ENCODE measurements around the gene CCNC.
"Not testable (repeated sequence)": the region's sequence is repeated elsewhere in the genome, so short reads cannot be mapped to it uniquely, and the experiment has no call there.

CCNC gene

DNA sequence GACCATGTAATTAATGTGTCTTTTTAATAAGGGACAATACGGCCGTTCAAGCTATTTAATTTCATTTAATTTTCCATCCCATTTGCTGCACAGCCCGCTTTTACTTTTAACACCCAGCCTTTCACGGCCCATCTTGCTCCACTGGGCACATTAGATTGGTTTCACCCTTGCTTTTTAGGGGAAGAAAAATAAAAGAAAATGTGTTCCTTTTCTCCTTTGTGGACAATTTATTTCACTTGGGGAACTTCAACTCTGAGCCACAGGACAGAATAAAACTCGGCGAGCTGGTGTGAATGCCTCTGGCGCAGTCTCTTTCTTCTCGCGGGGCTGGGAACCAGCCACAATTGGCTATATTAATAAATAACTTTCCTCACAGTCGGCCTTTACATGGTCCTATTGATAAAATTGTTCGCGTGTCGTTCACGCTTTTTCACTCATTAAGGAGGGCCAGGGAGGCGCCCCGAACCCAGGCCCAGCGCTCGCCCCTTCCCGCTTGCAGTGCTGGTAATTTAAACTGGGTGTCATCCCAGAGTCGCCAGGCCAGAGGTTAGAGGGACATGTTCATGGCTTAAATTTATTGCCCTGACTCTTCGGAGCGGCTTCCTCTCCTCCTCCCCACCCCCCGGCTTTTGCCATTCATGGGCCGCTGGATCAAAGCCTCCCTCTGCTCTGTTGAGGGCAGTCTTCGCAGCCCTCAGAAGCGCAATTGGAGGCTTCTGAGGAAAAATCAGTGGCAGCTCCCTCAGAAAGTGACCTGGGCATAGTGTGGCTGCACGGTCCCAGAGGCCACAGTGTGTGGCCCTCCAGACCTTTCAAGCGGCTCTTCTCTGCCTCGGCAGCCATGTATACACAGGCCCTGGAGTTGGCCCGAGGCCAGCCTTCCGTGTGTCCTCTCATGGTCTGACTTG is 36.0 kb upstream of the CCNC start:
- Histone ChIP-seq H3K36me3 (no peaks in the 10 kb centered on the region), H3K27me3 (peaks cover 100% of the 10 kb centered on the region), H3K27ac (no peak overlapping the region), H3K4me3 (ENCODE audit: low read depth in 1 of 2, low read length in 1 of 2) (no peak overlapping the region), H3K4me1 (ENCODE audit: control insufficient read depth in 1 of 2, insufficient read depth in 1 of 2, low read depth in 1 of 2, low read length in 1 of 2) (peaks cover 15% of the 10 kb centered on the region in 2 experiments), H3K9me3 (no peaks in the 10 kb centered on the region)
- no peak for TF ChIP-seq CTCF (IDR thresholded peaks at IDR 0.05)

GRCh38 chr6:99603421-99604165 is 35.1 kb upstream of the CCNC start:
- TF ChIP-seq CTCF (IDR thresholded peaks at IDR 0.05): no peak
- H3K4me3 ChIP-seq (ENCODE audit: low read depth in 1 of 2, low read length in 1 of 2): no peak overlapping the region
- peaks cover 100% of the 10 kb centered on the region for H3K27me3 ChIP-seq
- H3K4me1 ChIP-seq (ENCODE audit: control insufficient read depth in 1 of 2, insufficient read depth in 1 of 2, low read depth in 1 of 2, low read length in 1 of 2): peaks cover 15% of the 10 kb centered on the region in 2 experiments
- H3K27ac ChIP-seq: no peak overlapping the region
- no peaks in the 10 kb centered on the region for H3K36me3 ChIP-seq
- H3K9me3 ChIP-seq: no peaks in the 10 kb centered on the region

DNA sequence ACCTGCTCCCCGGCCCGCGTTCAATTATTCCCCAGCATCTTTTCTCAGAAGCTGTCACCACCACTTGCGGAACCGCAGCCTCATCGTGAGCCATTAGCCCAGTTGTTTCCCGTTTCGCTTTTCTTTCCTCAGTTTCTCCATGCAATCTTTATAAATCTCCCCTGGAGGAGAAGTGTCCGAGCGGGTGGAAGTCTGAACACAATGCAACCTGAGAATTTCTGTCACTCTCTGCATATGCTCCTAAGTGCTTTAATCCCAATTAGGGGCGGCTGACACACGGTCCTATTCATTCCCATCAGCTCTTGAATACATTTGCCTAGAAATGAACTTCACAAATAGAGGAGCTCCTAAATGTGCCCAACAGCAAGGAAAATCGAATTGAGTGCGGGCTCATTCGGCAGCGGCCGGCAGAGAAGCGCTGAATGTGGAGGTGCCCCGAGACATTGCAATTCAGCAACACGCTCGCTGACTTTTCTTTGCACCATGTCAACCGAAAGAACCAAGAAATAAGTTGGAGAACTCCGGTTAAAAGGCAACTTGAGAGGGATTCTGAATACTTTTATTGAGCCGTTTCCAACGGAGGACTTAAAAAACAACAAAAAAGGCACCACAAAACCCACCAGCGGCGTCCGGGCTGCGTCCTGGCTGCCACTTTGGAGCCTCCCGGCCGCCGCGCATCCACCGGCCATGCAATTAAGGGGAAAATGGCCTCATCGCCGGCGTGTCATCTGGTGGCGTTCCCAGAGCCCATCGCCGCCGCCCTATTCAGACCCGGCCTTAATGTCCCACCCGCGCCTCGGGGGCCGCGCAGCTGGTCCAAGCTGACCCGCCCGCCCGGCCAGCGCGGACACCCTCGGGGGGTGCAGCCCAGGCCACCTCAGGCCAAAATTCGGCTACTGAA is 34.3 kb upstream of the CCNC start:
- Histone ChIP-seq H3K36me3 (no peaks in the 10 kb centered on the region), H3K9me3 (no peaks in the 10 kb centered on the region), H3K27me3 (peaks cover 100% of the 10 kb centered on the region), H3K4me3 (ENCODE audit: low read depth in 1 of 2, low read length in 1 of 2) (no peak overlapping the region), H3K4me1 (ENCODE audit: control insufficient read depth in 1 of 2, insufficient read depth in 1 of 2, low read depth in 1 of 2, low read length in 1 of 2) (peaks cover 15% of the 10 kb centered on the region in 2 experiments), H3K27ac (no peak overlapping the region)
- TF ChIP-seq CTCF (IDR thresholded peaks at IDR 0.05): no peak

DNA sequence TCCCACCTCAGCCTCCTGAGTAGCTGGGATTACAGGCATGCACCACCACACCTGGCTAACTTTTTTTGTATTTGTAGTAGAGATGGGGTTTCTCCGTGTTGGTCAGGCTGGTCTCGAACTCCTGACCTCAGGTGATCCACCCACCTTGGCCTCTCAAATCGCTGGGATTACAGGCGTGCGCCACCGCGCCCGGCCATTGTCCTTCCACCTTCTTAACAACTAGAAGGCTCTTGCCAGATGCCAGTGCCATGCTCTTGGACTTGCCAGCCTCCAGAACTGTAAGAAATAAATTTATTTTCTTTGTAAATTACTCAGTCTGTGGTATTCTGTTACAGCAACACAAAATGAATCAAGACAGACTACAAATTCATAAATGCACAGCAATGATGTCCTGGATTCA is 26.2 kb upstream of the CCNC start:
- H3K27ac ChIP-seq; H3K4me3 ChIP-seq (ENCODE audit: low read depth in 1 of 2, low read length in 1 of 2); H3K36me3 ChIP-seq; H3K9me3 ChIP-seq: not testable (repeated sequence)
- H3K4me1 ChIP-seq (ENCODE audit: control insufficient read depth in 1 of 2, insufficient read depth in 1 of 2, low read depth in 1 of 2, low read length in 1 of 2): peaks cover 6 to 15% of the 10 kb centered on the region in 2 experiments
- H3K27me3 ChIP-seq: peaks cover 100% of the 10 kb centered on the region

DNA sequence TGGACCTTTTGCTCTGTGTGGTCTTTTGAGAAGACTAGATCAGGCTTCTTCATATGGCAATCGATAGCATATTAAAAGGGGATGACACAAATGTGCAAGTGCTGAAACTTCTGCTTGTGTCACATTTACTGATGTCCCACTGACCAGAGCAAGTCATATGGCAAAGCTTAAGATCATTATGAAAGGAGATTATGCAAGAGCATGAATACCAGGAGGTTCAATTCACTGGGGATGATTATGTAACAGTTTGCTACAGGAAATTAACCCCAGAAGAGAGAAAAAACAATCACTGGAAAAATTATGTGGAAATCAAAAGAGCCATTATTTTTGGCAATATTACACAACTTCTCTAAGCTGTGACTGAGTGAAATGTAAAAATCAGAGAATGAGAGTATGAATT is 24.4 kb upstream of the CCNC start:
- Histone ChIP-seq H3K9me3 (no peaks in the 10 kb centered on the region), H3K36me3 (no peaks in the 10 kb centered on the region), H3K4me3 (ENCODE audit: low read depth in 1 of 2, low read length in 1 of 2) (no peak overlapping the region), H3K4me1 (ENCODE audit: control insufficient read depth in 1 of 2, insufficient read depth in 1 of 2, low read depth in 1 of 2, low read length in 1 of 2) (peaks cover 15 to 27% of the 10 kb centered on the region in 2 experiments), H3K27me3 (peaks cover 100% of the 10 kb centered on the region), H3K27ac (no peak overlapping the region)
- TF ChIP-seq CTCF (IDR thresholded peaks at IDR 0.05): no peak

Measured in neutrophil (primary cell).